Neural cell (in vitro differentiated cells): ENCODE data around the gene CLEC3B. TPM values are rescaled to one million over a fixed set of nuclear protein-coding genes. Genes with fewer than 3 reads are reported as not detected.

ENCODE experiments used
- H2AFZ ChIP-seq: fragments of 200-600, 300-800 bp; sonication (generic), shearing (Covaris generic); 2 replicates; pipeline ENCODE4 v1.6.0; 2014; ENCODE audit warnings: low read depth, mild to moderate bottlenecking, antibody characterized with exemption, low read length, moderate library complexity
- H3F3A ChIP-seq: fragments of 200-600 bp; shearing (Covaris generic); 2 replicates; pipeline ENCODE4 v1.6.1; 2016; ENCODE audit warnings: mild to moderate bottlenecking, moderate library complexity, mixed read lengths, antibody characterized with exemption, low read length; ENCODE audit not compliant: insufficient read depth, poor library complexity, severe bottlenecking
- H3K27ac ChIP-seq: fragments of 200-600, 300-800 bp; sonication (generic), shearing (Covaris generic); 2 replicates; pipeline ENCODE4 v1.5.1; 2014; ENCODE audit warnings: mild to moderate bottlenecking, low read length, moderate library complexity
- H3K27me3 ChIP-seq: fragments of 300-800, 200-600 bp; sonication (generic), shearing (Covaris generic); 2 replicates; pipeline ENCODE4 v1.6.0; 2014; ENCODE audit warnings: mild to moderate bottlenecking, low read depth, low read length, moderate library complexity; ENCODE audit not compliant: insufficient read depth
- H3K36me3 ChIP-seq: fragments of 300-800, 200-600 bp; sonication (generic), shearing (Covaris generic); 2 replicates; pipeline ENCODE4 v1.5.1; 2014; ENCODE audit warnings: mild to moderate bottlenecking, antibody characterized with exemption, low read length, moderate library complexity; ENCODE audit not compliant: insufficient read depth
- H3K4me2 ChIP-seq: fragments of 300-800, 200-600 bp; sonication (generic), shearing (Covaris generic); 2 replicates; pipeline ENCODE4 v1.6.0; 2014; ENCODE audit warnings: mild to moderate bottlenecking, low read length
- H3K4me3 ChIP-seq: fragments of 300-800, 200-600 bp; sonication (generic), shearing (Covaris generic); 2 replicates; pipeline ENCODE4 v1.5.1; 2014; ENCODE audit warnings: mild to moderate bottlenecking, low read length, moderate library complexity
- H3K79me2 ChIP-seq: fragments of 200-600 bp; shearing (Covaris generic); replicated peaks from 2 replicates; pipeline ENCODE4 v1.6.0; 2014; ENCODE audit warnings: mild to moderate bottlenecking, low read length, moderate library complexity; ENCODE audit not compliant: insufficient read depth
- H3K9ac ChIP-seq: fragments of 300-800, 200-600 bp; sonication (generic), shearing (Covaris generic); 2 replicates; pipeline ENCODE4 v1.6.1; 2016; ENCODE audit warnings: mild to moderate bottlenecking, low read length, mixed read lengths
- H3K9me2 ChIP-seq: fragments of 200-600 bp; shearing (Covaris generic); 2 replicates; pipeline ENCODE4 v1.6.1; 2016; ENCODE audit warnings: mild to moderate bottlenecking, low read length, mixed read lengths; ENCODE audit not compliant: insufficient read depth
- H3K9me3 ChIP-seq: fragments of 200-600, 300-800 bp; sonication (generic), shearing (Covaris generic); 2 replicates; pipeline ENCODE4 v1.6.1; 2016; ENCODE audit warnings: mild to moderate bottlenecking, mixed run types, low read length, moderate library complexity, mixed read lengths
- H4K20me1 ChIP-seq: fragments of 200-600 bp; shearing (Covaris generic); 2 replicates; pipeline ENCODE4 v1.6.1; 2016; ENCODE audit warnings: mild to moderate bottlenecking, mixed run types; ENCODE audit not compliant: insufficient read depth
- EP300 ChIP-seq: fragments of 450-650 bp; conservative IDR thresholded peaks from 2 replicates; pipeline ENCODE4 v1.6.1; 2014; ENCODE audit warnings: antibody characterized with exemption, mild to moderate bottlenecking, moderate library complexity; ENCODE audit not compliant: poor library complexity, severe bottlenecking
- MXI1 ChIP-seq: fragments of 450-650 bp; conservative IDR thresholded peaks from 2 replicates; pipeline ENCODE4 v1.6.1; 2014; ENCODE audit warnings: antibody characterized with exemption, mild to moderate bottlenecking; ENCODE audit not compliant: poor library complexity, severe bottlenecking
- POLR2AphosphoS5 ChIP-seq: IDR thresholded peaks from 2 replicates; pipeline ENCODE4 v1.6.1; 2012
- TAF1 ChIP-seq: IDR thresholded peaks from 2 replicates; pipeline ENCODE4 v1.6.1; 2012; ENCODE audit warnings: low read depth
- polyA plus RNA-seq: library from polyadenylated mRNA; depleted of rRNA; stranded (reverse); fragments of >200 nt; gene quantifications from 2 replicates; pipeline ENCODE4 v1.2.3, GENCODE V29; 2014
- TF ChIP-seq, protein P1 (sequence below): fragments of 450-650 bp; IDR thresholded peaks from 2 replicates; pipeline ENCODE4 v1.5.1; 2014; ENCODE audit warnings: antibody characterized with exemption, mild to moderate bottlenecking, moderate library complexity; ENCODE audit not compliant: poor library complexity, severe bottlenecking
- TF ChIP-seq, protein P2 (sequence below): IDR thresholded peaks from 2 replicates; pipeline ENCODE4 v1.6.1; 2012; ENCODE audit warnings: borderline replicate concordance

Gene CLEC3B
- polyA plus RNA-seq, 1 donor from 2014 or later = 2.6 TPM

DNA sequence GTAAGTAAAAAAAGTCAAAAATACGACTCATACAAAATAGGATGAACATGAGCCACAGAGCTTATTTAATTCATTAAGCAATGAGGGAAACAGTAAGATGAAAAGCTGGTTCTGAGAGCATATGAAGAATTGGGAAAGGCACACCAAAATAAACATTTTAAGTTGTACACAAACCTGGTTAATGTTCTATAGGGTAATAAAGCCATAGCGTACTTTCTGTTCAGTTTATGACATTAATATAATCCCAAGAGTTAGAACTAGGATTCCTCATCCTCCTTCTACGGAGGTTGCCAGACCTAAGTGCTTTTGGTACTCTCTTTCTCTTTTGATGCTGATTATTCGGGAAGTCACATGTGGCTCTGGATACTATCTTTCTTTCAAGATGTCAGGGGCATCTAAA, 41.4 kb downstream of the CLEC3B start:
- Histone ChIP-seq H3K4me2 (no peak overlapping the region), H3K27ac (peak overlapping the region; percentile 8), H3K27me3 (no peaks in the 10 kb centered on the region), H3K9ac (no peak overlapping the region), H3K36me3 (no peaks in the 10 kb centered on the region), H3K79me2 (no peaks in the 10 kb centered on the region), H3K9me3 (no peaks in the 10 kb centered on the region), H2AFZ (no peak overlapping the region), H3K9me2 (no peaks in the 10 kb centered on the region), H3F3A (no peaks in the 10 kb centered on the region), H3K4me3 (no peak overlapping the region), H4K20me1 (no peaks in the 10 kb centered on the region)
- TF ChIP-seq POLR2AphosphoS5 (no peak), TAF1 (no peak)
- TF ChIP-seq, protein P1, sequence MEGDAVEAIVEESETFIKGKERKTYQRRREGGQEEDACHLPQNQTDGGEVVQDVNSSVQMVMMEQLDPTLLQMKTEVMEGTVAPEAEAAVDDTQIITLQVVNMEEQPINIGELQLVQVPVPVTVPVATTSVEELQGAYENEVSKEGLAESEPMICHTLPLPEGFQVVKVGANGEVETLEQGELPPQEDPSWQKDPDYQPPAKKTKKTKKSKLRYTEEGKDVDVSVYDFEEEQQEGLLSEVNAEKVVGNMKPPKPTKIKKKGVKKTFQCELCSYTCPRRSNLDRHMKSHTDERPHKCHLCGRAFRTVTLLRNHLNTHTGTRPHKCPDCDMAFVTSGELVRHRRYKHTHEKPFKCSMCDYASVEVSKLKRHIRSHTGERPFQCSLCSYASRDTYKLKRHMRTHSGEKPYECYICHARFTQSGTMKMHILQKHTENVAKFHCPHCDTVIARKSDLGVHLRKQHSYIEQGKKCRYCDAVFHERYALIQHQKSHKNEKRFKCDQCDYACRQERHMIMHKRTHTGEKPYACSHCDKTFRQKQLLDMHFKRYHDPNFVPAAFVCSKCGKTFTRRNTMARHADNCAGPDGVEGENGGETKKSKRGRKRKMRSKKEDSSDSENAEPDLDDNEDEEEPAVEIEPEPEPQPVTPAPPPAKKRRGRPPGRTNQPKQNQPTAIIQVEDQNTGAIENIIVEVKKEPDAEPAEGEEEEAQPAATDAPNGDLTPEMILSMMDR = no peak

DNA sequence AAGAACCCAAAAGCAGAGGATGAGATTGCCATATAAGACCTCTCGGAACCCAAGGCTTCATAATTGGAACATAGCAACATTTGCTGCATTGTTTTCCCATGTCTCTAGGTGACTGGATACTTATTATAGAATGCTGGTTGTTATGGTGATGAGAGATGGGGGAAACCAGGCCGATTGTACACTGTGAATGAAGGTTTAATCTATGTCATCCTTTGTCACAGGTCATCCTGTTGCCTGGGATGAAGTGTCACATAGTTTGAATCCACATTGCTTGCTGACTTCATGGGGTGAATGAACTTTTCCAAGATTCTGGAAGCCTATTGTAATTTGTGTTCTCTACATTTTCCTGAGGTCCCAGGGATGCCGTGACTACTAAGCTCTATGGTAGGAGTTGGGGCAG, 41.8 kb downstream of the CLEC3B start:
- Histone ChIP-seq H3F3A (no peaks in the 10 kb centered on the region), H4K20me1 (no peaks in the 10 kb centered on the region), H3K9ac (no peak overlapping the region), H3K4me3 (no peak overlapping the region), H3K9me2 (no peaks in the 10 kb centered on the region), H3K79me2 (no peaks in the 10 kb centered on the region), H3K4me2 (no peak overlapping the region), H3K9me3 (no peaks in the 10 kb centered on the region), H3K27me3 (no peaks in the 10 kb centered on the region), H3K27ac (no peak overlapping the region), H2AFZ (no peak overlapping the region), H3K36me3 (no peaks in the 10 kb centered on the region)
- TF ChIP-seq EP300 = peak; percentile 42
- no peak for TF ChIP-seq MXI1

DNA sequence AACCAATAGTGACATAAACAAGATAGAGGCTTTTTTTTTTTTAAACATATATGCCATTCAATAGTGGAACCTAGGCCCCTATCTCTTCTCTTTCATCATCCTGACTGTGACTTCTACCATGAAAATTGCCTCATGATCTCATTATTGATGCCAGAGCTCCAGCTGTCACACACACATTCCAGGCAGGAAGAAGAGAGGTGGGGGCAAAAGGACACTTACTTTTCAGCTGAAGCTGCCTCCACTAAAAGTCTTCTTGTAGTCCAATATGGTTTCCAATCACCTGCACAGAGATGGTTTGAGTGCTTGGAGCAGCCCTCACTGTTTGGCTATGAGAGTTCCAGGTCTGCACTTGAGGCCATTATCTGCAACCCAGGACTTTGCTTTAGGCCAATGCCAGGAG, 45.0 kb downstream of the CLEC3B start:
- no peak overlapping the region for H2AFZ ChIP-seq
- H3K4me2 ChIP-seq = no peak overlapping the region
- H3F3A ChIP-seq = no peaks in the 10 kb centered on the region
- no peak overlapping the region for H3K4me3 ChIP-seq
- no peaks in the 10 kb centered on the region for H3K36me3 ChIP-seq
- H4K20me1 ChIP-seq = no peaks in the 10 kb centered on the region
- H3K9me3 ChIP-seq = no peaks in the 10 kb centered on the region
- no peaks in the 10 kb centered on the region for H3K79me2 ChIP-seq
- H3K27ac ChIP-seq = no peak overlapping the region
- H3K9ac ChIP-seq = no peak overlapping the region
- no peaks in the 10 kb centered on the region for H3K27me3 ChIP-seq
- no peaks in the 10 kb centered on the region for H3K9me2 ChIP-seq
- TF ChIP-seq TAF1 = no peak
- TF ChIP-seq, protein P2, sequence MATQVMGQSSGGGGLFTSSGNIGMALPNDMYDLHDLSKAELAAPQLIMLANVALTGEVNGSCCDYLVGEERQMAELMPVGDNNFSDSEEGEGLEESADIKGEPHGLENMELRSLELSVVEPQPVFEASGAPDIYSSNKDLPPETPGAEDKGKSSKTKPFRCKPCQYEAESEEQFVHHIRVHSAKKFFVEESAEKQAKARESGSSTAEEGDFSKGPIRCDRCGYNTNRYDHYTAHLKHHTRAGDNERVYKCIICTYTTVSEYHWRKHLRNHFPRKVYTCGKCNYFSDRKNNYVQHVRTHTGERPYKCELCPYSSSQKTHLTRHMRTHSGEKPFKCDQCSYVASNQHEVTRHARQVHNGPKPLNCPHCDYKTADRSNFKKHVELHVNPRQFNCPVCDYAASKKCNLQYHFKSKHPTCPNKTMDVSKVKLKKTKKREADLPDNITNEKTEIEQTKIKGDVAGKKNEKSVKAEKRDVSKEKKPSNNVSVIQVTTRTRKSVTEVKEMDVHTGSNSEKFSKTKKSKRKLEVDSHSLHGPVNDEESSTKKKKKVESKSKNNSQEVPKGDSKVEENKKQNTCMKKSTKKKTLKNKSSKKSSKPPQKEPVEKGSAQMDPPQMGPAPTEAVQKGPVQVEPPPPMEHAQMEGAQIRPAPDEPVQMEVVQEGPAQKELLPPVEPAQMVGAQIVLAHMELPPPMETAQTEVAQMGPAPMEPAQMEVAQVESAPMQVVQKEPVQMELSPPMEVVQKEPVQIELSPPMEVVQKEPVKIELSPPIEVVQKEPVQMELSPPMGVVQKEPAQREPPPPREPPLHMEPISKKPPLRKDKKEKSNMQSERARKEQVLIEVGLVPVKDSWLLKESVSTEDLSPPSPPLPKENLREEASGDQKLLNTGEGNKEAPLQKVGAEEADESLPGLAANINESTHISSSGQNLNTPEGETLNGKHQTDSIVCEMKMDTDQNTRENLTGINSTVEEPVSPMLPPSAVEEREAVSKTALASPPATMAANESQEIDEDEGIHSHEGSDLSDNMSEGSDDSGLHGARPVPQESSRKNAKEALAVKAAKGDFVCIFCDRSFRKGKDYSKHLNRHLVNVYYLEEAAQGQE = no peak
- TF ChIP-seq, protein P1 = no peak
